Measurements from ENCODE around the gene EFCAB6.

DNA sequence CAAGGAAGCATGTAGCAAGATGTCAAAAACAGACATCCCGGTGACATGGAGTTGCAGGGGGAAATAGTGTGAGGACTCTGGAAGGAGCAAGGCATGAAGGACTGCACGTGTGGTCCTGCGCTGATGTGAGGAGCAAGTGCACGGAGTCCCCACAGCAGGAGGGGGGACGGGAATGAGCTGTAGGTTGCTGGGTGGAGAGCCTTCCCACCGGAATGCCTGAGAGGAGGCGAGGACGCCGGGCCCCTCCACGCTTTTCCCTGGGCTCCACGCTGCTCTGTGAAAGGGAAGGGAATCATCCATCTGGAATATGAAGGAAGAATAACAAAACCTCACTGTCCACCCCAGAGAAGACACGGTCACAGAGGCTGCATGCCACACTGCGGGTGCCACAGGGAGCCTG is 23.6 kb upstream of the EFCAB6 start:
- TF ChIP-seq, protein P1, sequence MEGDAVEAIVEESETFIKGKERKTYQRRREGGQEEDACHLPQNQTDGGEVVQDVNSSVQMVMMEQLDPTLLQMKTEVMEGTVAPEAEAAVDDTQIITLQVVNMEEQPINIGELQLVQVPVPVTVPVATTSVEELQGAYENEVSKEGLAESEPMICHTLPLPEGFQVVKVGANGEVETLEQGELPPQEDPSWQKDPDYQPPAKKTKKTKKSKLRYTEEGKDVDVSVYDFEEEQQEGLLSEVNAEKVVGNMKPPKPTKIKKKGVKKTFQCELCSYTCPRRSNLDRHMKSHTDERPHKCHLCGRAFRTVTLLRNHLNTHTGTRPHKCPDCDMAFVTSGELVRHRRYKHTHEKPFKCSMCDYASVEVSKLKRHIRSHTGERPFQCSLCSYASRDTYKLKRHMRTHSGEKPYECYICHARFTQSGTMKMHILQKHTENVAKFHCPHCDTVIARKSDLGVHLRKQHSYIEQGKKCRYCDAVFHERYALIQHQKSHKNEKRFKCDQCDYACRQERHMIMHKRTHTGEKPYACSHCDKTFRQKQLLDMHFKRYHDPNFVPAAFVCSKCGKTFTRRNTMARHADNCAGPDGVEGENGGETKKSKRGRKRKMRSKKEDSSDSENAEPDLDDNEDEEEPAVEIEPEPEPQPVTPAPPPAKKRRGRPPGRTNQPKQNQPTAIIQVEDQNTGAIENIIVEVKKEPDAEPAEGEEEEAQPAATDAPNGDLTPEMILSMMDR (IDR thresholded peaks at IDR 0.05) = no peak
- TF ChIP-seq POLR2A (IDR thresholded peaks at IDR 0.05) = no peak
